Natural killer cell (primary cell): Measurements from ENCODE around the gene C11orf71. TPM values are rescaled to one million over a fixed set of nuclear protein-coding genes. Genes with fewer than 3 reads are reported as not detected.

Source experiments
- ATAC-seq, 3 donors: fragments of 150-1000 bp in 2 of 3; fragments of 200-7000 bp in 1 of 3; cut with Tn5 transposase; 1 replicate in 1 of 3; 2 replicates in 2 of 3; pipeline ENCODE4 v1.10.0; 2021; ENCODE audit warnings: mild to moderate bottlenecking in 2 of 3, moderate library complexity in 2 of 3
- DNase-seq, 2 donors: peaks; one replicate each; pipeline versions ENCODE4 v3.0.0 to v3.0.0-alpha.2; 2013 to 2021; ENCODE audit warnings: mixed read lengths in 1 of 2
- H3K27ac ChIP-seq: one replicate; pipeline ENCODE4 v1.5.1; 2013; ENCODE audit warnings: mild to moderate bottlenecking, low read length
- H3K27me3 ChIP-seq: one replicate; pipeline ENCODE4 v1.6.1; 2013; ENCODE audit warnings: low read length; ENCODE audit not compliant: control insufficient read depth, insufficient read depth
- H3K36me3 ChIP-seq: one replicate; pipeline ENCODE4 v1.6.1; 2013; ENCODE audit warnings: low read length; ENCODE audit not compliant: control insufficient read depth, insufficient read depth
- H3K4me1 ChIP-seq: one replicate; pipeline ENCODE4 v1.6.1; 2013; ENCODE audit warnings: low read length; ENCODE audit not compliant: control insufficient read depth, insufficient read depth
- H3K4me3 ChIP-seq: one replicate; pipeline ENCODE4 v1.5.1; 2013; ENCODE audit warnings: low read length
- H3K9me3 ChIP-seq: one replicate; pipeline ENCODE4 v1.6.1; 2013; ENCODE audit warnings: low read length; ENCODE audit not compliant: control insufficient read depth, insufficient read depth
- H3K27ac Mint-ChIP-seq, 2 donors: one replicate each; pipeline ENCODE4 v1.8.0; 2022; ENCODE audit warnings: mild to moderate bottlenecking in 2 of 2, mixed read lengths in 2 of 2, moderate library complexity in 1 of 2
- H3K27me3 Mint-ChIP-seq, 2 donors: one replicate each; pipeline ENCODE4 v1.8.0; 2022; ENCODE audit warnings: low read depth in 2 of 2, mixed read lengths in 2 of 2
- H3K36me3 Mint-ChIP-seq: one replicate; pipeline ENCODE4 v1.8.0; 2022; ENCODE audit warnings: mixed read lengths
- H3K4me1 Mint-ChIP-seq, 2 donors: one replicate each; pipeline ENCODE4 v1.8.0; 2022; ENCODE audit warnings: mixed read lengths in 2 of 2
- H3K4me3 Mint-ChIP-seq: one replicate; pipeline ENCODE4 v1.8.0; 2022; ENCODE audit warnings: mild to moderate bottlenecking, moderate library complexity, mixed read lengths
- H3K9me3 Mint-ChIP-seq, 2 donors: one replicate each; pipeline ENCODE4 v1.8.0; 2022; ENCODE audit warnings: mixed read lengths in 2 of 2
- CTCF ChIP-seq: fragments of 200-600 bp; IDR thresholded peaks from one replicate; pipeline ENCODE4 v1.8.0; 2022; ENCODE audit warnings: antibody characterized with exemption
- WGBS: methylation state at CpG from one replicate; pipeline ENCODE4 v1.1.7; 2013; ENCODE audit warnings: missing lambda C conversion rate; ENCODE audit not compliant: insufficient coverage; 5-methylcytosine and 5-hydroxymethylcytosine counted together
- intact Hi-C: fragments of 100-400 bp; cut with micrococcal nuclease; formaldehyde crosslinking; loops from one replicate; pipeline ENCODE4 v1.14.2; 2022
- total RNA-seq, 4 donors: library from RNA; stranded (reverse); fragments of 120-200 nt in 1 of 4; gene quantifications; one replicate each; pipeline versions ENCODE4 v1.2.3 to v1.2.4, GENCODE V29; 2013 to 2022

Gene C11orf71
- total RNA-seq, 3 donors from 2014 or later (not counting 1 experiment from before 2014, with no cell fraction given), result 11.3 to 13.1 (median 11.5) TPM

- H3K27ac ChIP-seq, result no peak overlapping the region
- H3K36me3 ChIP-seq, result no peaks in the 10 kb centered on the region
- ATAC-seq, result no peak
- no peak overlapping the region for H3K27ac Mint-ChIP-seq
- H3K9me3 Mint-ChIP-seq, result no peaks in the 10 kb centered on the region
- 86% methylated on average over 7 of the region's 9 CpGs for WGBS
- H3K4me1 ChIP-seq, result no peaks in the 10 kb centered on the region
- H3K4me3 ChIP-seq, result no peak overlapping the region
- no peaks in the 10 kb centered on the region for H3K27me3 ChIP-seq
- intact Hi-C loops, result no loop called here
- TF ChIP-seq CTCF, result no peak
- H3K9me3 ChIP-seq, result no peaks in the 10 kb centered on the region
- no peaks in the 10 kb centered on the region for H3K36me3 Mint-ChIP-seq
- no peak for DNase-seq
- H3K27me3 Mint-ChIP-seq, result peaks cover 14 to 58% of the 10 kb centered on the region in 2 donors
- no peaks in the 10 kb centered on the region for H3K4me1 Mint-ChIP-seq
- no peak overlapping the region for H3K4me3 Mint-ChIP-seq
Observed at GRCh38 chr11:114367244-114367957, 32.9 kb downstream of the C11orf71 start.

DNA sequence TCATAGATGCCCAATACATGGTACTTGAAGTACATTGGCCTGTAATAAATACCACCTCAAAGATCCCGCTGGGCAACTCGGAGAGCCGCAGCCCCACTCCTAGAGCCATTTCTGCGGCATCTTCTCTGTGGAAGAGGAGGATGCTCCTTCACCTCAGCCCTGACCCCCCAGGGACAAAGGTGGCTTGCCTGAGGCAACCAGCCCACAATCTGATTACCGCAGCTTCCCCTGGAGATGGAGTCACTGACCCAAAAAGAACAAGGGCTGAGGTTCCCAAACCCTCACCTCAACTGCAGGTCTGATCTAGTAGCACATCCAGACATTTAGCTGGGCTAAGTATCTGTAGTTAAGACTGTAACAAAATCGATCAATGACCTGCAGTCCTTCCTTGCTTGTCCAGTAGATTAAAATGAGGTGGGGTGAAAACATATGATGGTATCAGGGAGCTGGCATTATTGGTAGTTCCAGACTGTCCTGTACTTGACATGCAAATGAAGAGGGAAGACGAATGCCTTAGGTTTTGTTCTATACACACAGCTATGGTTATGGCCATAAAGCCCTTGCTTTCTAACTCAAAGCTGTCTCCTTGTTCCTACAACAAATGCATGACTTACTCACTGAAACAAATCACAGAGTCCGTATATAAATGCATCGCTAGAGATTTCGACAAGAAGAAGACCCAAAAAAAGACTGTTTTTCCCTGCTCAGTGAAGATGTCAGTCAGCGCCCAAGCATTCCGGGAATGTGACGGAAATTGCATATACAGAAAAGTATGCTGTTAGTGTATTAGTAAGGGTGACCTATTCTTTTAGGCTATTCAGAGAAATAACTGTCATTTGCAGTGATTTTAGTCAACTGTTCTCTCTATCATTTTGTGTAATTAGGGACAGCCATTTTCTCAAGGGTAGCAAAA, 33.7 kb downstream of the C11orf71 start:
- no peak for TF ChIP-seq CTCF
- Mint-ChIP-seq H3K27me3 (peaks cover 9 to 51% of the 10 kb centered on the region in 2 donors), H3K9me3 (no peaks in the 10 kb centered on the region), H3K36me3 (no peaks in the 10 kb centered on the region), H3K4me1 (no peaks in the 10 kb centered on the region), H3K27ac (no peak overlapping the region), H3K4me3 (no peak overlapping the region)
- Histone ChIP-seq H3K4me3 (no peak overlapping the region), H3K27me3 (no peaks in the 10 kb centered on the region), H3K4me1 (no peaks in the 10 kb centered on the region), H3K27ac (no peak overlapping the region), H3K9me3 (no peaks in the 10 kb centered on the region), H3K36me3 (no peaks in the 10 kb centered on the region)
- WGBS, result 86% methylated on average over 13 of the region's 13 CpGs
- ATAC-seq (no peak), DNase-seq (no peak)
- intact Hi-C loops, result no loop called here

GRCh38 chr11:114362958-114363357, 37.4 kb downstream of the C11orf71 start:
- WGBS, result 92% methylated on average over 1 of the region's 3 CpGs
- ATAC-seq (no peak), DNase-seq (no peak)
- H3K4me3 Mint-ChIP-seq, result no peak overlapping the region
- H3K36me3 ChIP-seq, result no peaks in the 10 kb centered on the region
- H3K36me3 Mint-ChIP-seq, result no peaks in the 10 kb centered on the region
- H3K27ac Mint-ChIP-seq, result no peak overlapping the region
- H3K27me3 Mint-ChIP-seq, result peaks cover 3 to 58% of the 10 kb centered on the region in 2 donors
- H3K27ac ChIP-seq, result no peak overlapping the region
- no peaks in the 10 kb centered on the region for H3K9me3 Mint-ChIP-seq
- H3K4me1 ChIP-seq, result no peaks in the 10 kb centered on the region
- no peaks in the 10 kb centered on the region for H3K27me3 ChIP-seq
- TF ChIP-seq CTCF, result no peak
- no peak overlapping the region for H3K4me3 ChIP-seq
- intact Hi-C loops, result no loop called here
- no peaks in the 10 kb centered on the region for H3K4me1 Mint-ChIP-seq
- H3K9me3 ChIP-seq, result no peaks in the 10 kb centered on the region
